Omental fat pad (tissue), 4 donors: Measurements from ENCODE around the gene HOTAIR. TPM values are rescaled to one million over a fixed set of nuclear protein-coding genes. Genes with fewer than 3 reads are reported as not detected.

ENCODE experiments used
- ATAC-seq: fragments of 150-250 bp; one replicate; pipeline ENCODE4 v1.9.1; 2016; ENCODE audit warnings: mild to moderate bottlenecking, moderate library complexity; ENCODE audit not compliant: low FRiP score
- DNase-seq: peaks from one replicate; pipeline ENCODE4 v3.0.0-alpha.2; 2019; ENCODE audit warnings: low spot score
- total RNA-seq, 4 donors: library from RNA; depleted of rRNA; stranded (reverse); fragments of >200 nt; gene quantifications; one replicate each; pipeline ENCODE4 v1.1.0, GENCODE V29; 2016
- TF ChIP-seq, protein P1 (sequence below), 3 donors: fragments of 450-650 bp; IDR thresholded peaks; one replicate each; pipeline ENCODE4 v1.5.1; 2016 to 2017; ENCODE audit warnings: antibody characterized with exemption in 3 of 3, mild to moderate bottlenecking in 3 of 3, moderate library complexity in 2 of 3

HOTAIR gene
- total RNA-seq, 4 donors from 2014 or later, result 0.32 TPM; not detected in 3

DNA sequence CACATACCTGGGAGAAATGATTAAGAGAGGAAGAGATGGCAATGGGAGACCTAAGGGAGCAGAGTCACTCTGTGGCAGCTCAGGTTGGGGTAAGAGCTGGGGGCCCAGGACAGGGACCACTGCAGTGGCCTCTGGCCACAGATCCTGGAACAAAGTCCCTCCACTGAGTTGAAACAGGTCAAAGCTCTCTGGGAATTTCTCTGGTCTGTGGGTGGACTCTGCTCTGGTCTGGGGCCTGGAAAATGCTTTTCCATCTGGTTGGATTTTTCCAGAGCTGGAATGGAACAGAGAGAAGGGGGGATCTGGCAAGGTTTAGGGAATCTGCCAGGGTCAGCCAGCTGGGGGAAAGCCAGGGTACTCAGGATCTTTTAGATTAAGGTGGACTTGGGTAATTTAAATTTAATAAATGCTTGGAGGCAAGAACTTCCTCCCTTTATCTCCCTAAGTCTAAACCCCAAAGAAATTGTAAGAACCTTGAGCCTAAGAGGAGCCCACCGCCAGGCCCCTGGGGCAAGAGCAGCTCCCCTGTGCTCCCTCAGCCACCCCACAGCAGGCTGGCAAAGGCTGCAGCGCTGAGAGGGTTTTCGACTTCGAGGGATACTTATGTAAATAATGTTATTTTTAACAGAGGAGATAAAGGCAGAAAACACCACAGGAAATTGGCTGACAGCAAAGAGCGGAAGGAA lies 13.9 kb upstream of the HOTAIR start:
- DNase-seq (no peak), ATAC-seq (no peak)
- TF ChIP-seq, protein P1, sequence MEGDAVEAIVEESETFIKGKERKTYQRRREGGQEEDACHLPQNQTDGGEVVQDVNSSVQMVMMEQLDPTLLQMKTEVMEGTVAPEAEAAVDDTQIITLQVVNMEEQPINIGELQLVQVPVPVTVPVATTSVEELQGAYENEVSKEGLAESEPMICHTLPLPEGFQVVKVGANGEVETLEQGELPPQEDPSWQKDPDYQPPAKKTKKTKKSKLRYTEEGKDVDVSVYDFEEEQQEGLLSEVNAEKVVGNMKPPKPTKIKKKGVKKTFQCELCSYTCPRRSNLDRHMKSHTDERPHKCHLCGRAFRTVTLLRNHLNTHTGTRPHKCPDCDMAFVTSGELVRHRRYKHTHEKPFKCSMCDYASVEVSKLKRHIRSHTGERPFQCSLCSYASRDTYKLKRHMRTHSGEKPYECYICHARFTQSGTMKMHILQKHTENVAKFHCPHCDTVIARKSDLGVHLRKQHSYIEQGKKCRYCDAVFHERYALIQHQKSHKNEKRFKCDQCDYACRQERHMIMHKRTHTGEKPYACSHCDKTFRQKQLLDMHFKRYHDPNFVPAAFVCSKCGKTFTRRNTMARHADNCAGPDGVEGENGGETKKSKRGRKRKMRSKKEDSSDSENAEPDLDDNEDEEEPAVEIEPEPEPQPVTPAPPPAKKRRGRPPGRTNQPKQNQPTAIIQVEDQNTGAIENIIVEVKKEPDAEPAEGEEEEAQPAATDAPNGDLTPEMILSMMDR (IDR thresholded peaks at IDR 0.05), result no peak

DNA sequence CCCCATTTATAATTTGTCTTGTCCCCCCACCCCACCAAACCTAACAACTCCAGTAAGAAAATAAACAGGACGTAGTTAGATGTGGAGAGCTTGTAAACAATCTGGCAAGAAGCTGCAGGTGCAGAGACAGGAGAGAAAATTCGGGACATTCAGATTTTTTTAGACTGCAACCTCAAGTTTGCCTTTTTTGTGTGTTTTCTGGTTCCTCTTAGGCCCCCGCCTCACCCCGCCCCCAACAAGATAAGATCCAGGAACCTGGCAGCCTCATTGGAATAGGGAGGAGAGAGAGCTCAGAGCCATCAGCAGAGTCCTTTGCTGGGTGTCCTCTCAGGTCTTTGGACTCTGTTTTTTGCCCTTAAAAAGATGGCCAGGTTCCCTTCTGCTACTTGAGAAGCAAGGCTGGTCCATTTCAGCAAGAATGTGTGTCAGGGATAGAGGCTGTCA lies 13.1 kb upstream of the HOTAIR start:
- ATAC-seq (no peak), DNase-seq (no peak)
- TF ChIP-seq, protein P1 (IDR thresholded peaks at IDR 0.05), result no peak

DNA sequence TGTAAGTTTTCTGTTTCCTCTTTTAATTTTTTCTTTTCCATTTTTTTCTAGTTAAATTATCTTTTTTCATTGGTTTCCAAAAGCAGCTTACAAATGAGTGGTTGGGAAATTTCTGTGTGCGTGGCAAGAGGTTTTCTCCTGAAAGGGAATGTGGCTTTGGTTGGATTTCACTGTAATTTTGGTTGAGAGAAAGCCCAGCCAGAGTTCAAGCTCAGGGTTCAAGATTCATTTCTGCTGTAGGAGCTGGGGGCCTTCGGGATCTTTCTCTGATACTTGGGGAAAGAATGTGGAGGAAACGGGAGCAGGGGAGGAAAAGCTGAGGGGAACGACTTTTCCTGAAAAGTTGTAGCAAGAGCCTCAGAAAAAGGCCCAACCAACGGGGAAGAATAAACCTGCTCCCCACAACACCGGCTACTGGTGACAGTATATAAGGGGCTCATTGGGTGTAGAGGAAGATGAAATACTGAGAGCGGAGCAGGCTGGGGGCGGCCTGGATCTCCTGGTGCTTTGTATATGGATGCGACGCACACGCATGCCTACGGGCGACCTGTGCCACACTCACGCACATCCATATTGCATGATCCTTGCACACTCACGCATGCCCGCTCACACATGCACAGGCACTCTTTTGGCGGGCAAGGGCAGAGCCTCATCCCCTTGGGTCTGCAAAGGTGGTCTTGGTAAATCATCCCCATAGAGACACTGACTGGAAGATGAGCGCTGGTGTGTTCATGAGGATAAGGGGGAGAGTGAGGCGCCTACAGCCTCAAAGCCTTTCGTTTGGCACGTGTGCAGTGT lies 12.1 kb upstream of the HOTAIR start:
- ATAC-seq (no peak), DNase-seq (no peak)
- TF ChIP-seq, protein P1 (IDR thresholded peaks at IDR 0.05), result no peak

DNA sequence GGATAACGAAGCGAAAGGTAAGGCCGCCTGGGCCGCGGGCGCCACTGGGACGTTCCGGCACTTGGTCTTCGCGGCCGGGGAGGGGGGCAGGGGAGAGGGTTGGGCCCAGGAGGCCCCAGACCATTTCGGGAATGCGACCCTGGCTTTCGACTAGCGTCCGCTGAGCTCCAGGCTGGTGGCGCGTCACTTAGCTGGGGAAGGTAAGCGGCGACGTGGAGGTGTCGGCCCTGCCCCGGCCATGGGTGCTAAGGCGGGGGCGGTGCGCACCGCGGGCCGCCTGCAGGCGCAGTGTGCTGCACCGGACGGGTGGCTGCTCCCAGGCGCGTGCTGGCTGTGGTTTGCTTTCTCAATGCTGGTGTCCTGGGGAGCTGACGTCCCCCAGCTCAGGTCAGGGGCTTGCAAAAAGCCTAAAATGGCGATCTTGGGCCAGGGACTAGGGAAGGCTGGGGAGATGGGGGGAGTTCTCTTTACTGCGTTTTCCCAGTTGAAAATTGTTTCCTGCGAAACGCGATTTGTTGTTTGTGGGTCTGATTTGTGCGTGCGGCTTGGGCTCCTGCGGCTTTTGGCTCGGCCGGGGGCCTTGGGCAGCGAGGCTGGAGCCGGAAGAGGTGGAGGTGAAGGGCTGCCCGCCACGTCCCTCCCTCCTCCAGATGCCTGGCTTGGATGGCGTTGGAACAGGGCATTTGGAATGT lies 11.4 kb upstream of the HOTAIR start:
- ATAC-seq, result no peak
- DNase-seq, result no peak
- TF ChIP-seq, protein P1 (IDR thresholded peaks at IDR 0.05), result no peak

DNA sequence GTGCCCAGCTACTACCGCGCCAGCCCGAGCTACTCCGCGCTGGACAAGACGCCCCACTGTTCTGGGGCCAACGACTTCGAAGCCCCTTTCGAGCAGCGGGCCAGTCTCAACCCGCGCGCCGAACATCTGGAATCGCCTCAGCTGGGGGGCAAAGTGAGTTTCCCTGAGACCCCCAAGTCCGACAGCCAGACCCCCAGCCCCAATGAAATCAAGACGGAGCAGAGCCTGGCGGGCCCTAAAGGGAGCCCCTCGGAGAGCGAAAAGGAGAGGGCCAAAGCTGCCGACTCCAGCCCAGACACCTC lies 10.9 kb upstream of the HOTAIR start:
- ATAC-seq (no peak), DNase-seq (no peak)
- TF ChIP-seq, protein P1 (IDR thresholded peaks at IDR 0.05), result no peak

DNA sequence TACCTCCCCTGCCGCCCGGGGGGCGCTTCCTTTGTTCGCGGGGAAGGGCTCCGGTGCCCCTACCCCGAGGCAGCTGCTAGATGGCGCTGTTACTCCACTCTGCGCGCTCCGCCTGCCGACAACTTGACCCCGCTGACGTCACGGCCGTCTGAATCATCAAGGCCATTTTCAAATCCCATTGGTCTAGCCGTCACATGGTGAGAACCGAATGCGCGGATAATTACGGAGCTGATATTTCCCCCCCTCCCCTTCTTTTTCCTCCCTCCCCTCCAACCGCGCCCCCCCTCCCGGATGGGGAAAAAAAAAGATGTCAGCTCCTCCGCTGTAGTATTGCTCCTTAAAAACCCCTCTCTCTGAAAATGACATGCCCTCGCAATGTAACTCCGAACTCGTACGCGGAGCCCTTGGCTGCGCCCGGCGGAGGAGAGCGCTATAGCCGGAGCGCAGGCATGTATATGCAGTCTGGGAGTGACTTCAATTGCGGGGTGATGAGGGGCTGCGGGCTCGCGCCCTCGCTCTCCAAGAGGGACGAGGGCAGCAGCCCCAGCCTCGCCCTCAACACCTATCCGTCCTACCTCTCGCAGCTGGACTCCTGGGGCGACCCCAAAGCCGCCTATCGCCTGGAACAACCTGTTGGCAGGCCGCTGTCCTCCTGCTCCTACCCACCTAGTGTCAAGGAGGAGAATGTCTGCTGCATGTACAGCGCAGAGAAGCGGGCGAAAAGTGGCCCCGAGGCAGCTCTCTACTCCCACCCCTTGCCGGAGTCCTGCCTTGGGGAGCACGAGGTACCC lies 10.3 kb upstream of the HOTAIR start, which contains the start of gene HOXC10:
TSS of gene HOXC10 (plus strand) at position 246 of the 791 bp plus-strand sequence. CDS start at position 360, 114 bp downstream.
- ATAC-seq (peak; percentile 59), DNase-seq (peak; percentile 91)

More for the DNA sequence above, 10.3 kb upstream of the HOTAIR start, which contains the start of gene HOXC10:
- TF ChIP-seq, protein P1 (IDR thresholded peaks at IDR 0.05), result no peak
